ENCODE results near the gene HNF1A.

The HNF1A gene

GRCh38 chr12:121004253-121004815 lies 26.0 kb downstream of the HNF1A start:
- TF ChIP-seq CTCF (IDR thresholded peaks at IDR 0.05; ENCODE audit: low read depth, low read length): no peak
- no peak overlapping the region for H3K4me3 ChIP-seq (ENCODE audit: low read depth, low read length)

GRCh38 chr12:121005346-121005815 lies 27.0 kb downstream of the HNF1A start:
- TF ChIP-seq CTCF (IDR thresholded peaks at IDR 0.05; ENCODE audit: low read depth, low read length): peak; percentile 82
- no peak overlapping the region for H3K4me3 ChIP-seq (ENCODE audit: low read depth, low read length)

GRCh38 chr12:121008347-121009098 lies 30.2 kb downstream of the HNF1A start:
- no peak for TF ChIP-seq CTCF (IDR thresholded peaks at IDR 0.05; ENCODE audit: low read depth, low read length)
- H3K4me3 ChIP-seq (ENCODE audit: low read depth, low read length): no peak overlapping the region

- TF ChIP-seq CTCF (IDR thresholded peaks at IDR 0.05; ENCODE audit: low read depth, low read length): peak; percentile 28; the same call in 1 of the 2 replicates
- H3K4me3 ChIP-seq (ENCODE audit: low read depth, low read length): no peak overlapping the region
These were observed 31.4 kb downstream of the HNF1A start for GRCh38 chr12:121009741-121010140.

GRCh38 chr12:121010860-121011259 lies 32.5 kb downstream of the HNF1A start:
- H3K4me3 ChIP-seq (ENCODE audit: low read depth, low read length): no peak overlapping the region
- no peak for TF ChIP-seq CTCF (IDR thresholded peaks at IDR 0.05; ENCODE audit: low read depth, low read length)

- no peak overlapping the region for H3K4me3 ChIP-seq (ENCODE audit: low read depth, low read length)
- TF ChIP-seq CTCF (IDR thresholded peaks at IDR 0.05; ENCODE audit: low read depth, low read length): no peak
These were observed 33.5 kb downstream of the HNF1A start for GRCh38 chr12:121011820-121012219.

- no peak overlapping the region for H3K4me3 ChIP-seq (ENCODE audit: low read depth, low read length)
- no peak for TF ChIP-seq CTCF (IDR thresholded peaks at IDR 0.05; ENCODE audit: low read depth, low read length)
These were observed 35.4 kb downstream of the HNF1A start for GRCh38 chr12:121013715-121014114.

Measured in WI38 (cell line).